Stimulated activated CD8-positive, alpha-beta memory T cell treated with anti-CD3 and anti-CD28 coated beads, Interleukin-15, amount 100 ng/mL, for 4 hours (primary cell): ENCODE data around the gene OR12D2.
"Not testable (repeated sequence)": the region's sequence is repeated elsewhere in the genome, so short reads cannot be mapped to it uniquely, and the experiment has no call there.

Experiments used
- DNase-seq, 2 donors: peaks; one replicate each; pipeline ENCODE4 v3.0.0-alpha.2; 2020; ENCODE audit warnings: low read depth in 2 of 2

Gene OR12D2, protein sequence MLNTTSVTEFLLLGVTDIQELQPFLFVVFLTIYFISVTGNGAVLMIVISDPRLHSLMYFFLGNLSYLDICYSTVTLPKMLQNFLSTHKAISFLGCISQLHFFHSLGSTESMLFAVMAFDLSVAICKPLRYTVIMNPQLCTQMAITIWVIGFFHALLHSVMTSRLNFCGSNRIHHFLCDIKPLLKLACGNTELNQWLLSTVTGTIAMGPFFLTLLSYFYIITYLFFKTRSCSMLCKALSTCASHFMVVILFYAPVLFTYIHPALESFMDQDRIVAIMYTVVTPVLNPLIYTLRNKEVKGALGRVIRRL

DNA sequence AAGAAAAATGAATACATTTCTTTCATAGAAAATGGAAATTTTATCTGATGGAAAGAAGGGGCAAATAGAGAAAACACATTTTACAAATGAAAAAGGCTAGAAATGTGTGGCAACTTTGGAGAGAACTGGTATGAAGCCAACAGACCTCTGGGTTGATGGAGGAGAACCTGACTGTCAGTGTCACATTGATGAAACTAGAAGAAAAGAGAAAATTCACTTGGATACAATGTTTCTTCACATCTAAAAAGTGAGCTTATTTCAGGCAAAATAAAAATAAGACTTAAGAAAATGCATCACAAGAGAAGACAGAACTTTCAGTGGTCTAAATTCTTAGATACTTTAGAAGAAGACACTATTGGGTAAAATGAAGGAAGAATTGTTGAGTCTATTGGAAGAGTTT lies at the start of gene OR12D2:
OR12D2 (plus strand) TSS at position 301 of the 400 bp plus-strand sequence. CDS start 1,069 bp downstream, outside the sequence.
- no peak for DNase-seq

DNA sequence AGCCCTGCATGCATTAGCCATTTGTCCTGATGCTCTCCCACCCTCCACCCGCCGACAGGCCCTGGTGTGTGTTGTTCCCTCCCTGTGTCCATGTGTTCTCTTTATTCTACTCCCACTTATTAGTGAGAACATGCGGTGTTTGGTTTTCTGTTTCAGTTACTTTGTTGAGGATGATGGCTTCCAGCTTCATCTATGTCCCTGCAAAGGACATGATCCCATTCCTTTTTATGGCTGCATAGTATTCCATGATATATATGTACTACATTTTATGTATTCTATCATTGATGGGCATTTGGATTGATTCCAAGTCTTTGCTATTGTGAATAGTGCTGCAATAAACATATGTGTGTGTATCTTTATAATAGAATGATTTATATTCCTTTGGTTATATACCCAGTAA lies 46.1 kb upstream of the OR12D2 start:
- DNase-seq, result not testable (repeated sequence)

DNA sequence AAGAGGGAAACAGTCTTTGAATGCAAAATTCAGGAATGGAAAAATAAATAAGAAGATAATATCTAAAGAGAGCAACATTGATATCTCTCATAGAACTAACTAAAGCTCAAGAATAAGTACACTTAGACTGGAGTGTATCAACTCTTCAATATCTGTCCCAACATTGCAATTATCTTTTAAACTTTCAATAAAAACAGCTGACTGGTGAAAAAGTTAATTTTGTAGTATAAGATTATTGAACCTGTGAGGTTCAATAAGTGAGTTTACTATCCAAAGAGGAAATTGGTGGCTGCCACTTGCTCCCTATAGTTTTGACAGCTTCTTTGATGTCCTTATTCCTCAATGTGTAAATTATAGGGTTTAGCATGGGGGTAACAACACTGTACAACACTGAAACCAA lies 40.5 kb upstream of the OR12D2 start:
- no peak for DNase-seq

DNA sequence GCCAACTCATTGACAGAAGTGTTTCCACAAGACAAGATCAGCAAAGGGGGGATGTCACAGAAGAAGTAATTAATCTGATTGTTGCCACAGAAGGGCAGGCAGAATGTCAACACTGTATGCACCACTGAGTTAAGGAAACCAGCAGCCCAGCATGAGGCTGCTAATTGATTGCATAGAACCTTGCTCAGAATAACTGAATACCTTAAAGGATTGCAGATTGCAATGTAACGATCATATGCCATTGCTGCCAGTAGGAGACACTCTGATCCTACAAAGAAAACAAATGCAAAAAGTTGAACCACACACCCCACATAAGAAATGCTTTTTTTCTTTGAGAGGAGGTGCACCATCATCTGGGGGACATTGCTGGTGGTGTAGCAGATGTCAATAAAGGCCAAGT lies 39.8 kb upstream of the OR12D2 start:
- DNase-seq, result no peak

DNA sequence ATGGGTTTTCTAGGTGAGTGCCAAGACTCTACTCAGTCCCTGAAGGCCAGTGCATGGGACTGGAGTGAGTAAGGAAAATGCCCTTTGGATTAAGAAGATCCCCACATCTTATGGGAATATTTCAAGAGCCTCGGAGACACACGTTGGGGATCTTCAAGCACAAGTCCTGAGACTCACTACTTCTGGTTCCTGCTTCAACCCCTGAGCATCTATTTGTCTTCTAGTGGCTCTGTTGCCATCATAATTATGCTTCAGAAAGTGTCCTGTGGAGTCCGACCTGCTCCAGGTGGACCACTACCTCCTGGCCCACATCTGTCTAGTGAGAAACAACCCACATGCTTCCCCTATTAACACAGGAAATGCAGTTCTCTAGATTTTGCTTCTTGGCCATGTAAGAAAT lies 26.7 kb upstream of the OR12D2 start, which contains the start of gene OR5V1:
OR5V1 (minus strand) TSS at position 101 of the 400 bp plus-strand sequence. CDS start 12,670 bp downstream, outside the sequence.
- DNase-seq, result no peak

DNA sequence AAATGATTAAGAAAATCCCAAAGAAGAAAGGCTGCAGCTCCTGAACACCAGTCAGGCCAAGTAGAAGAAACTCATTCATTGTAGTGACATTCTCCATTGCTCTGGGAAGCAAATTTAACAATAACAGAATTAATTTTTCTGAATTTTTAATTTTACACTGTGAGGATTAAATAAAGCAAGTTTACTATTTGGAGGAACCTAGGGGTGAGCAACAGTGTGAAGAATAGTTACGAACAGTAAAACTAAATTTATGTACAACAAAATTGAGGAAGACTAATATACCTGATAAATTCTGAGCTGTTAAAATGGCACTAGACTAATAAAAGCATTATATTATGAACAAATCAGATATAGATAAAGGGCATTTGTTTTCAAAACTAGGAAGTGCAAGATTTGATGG lies 20.2 kb upstream of the OR12D2 start, which contains the start of gene OR12D3:
OR12D3 (minus strand) TSS at position 101 of the 400 bp plus-strand sequence; CDS start at position 97, 4 bp downstream.
- DNase-seq, result no peak

DNA sequence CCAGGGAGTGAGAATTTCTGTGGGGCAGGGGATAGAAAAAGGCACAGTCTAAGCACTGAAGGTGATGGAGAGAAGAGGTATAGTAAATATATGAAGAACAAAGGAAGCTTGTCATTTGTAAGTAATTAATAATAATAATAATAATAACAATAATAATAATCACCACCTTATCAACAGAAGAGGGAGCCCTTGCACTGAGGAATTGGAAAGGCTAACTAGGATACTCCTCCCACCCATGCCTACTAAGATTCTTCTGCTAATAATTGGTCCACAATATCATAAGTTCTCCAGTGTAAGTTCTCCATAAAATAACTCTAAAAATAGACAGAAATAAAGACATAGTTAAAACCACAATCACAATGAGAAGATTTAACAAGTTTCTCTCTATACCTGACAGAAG lies 19.4 kb upstream of the OR12D2 start:
- no peak for DNase-seq

DNA sequence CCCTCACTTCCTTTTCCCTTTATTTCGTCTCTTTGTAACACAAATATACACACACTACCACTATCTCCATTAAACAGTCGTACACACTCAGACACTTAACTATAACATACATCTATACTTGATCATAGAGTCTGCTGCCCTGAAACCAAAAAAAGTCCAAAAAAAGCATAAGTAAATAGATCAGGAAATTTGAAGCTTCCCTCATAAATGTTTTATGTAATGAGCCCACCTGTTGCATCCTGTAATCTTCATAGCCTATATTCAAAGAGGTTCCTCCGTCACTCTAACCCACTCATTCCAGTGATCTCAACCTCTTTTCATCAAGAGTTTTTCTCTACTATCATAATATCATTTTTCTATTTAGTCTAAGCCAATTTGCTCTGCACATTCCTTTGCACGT lies 6.9 kb upstream of the OR12D2 start:
- no peak for DNase-seq

DNA sequence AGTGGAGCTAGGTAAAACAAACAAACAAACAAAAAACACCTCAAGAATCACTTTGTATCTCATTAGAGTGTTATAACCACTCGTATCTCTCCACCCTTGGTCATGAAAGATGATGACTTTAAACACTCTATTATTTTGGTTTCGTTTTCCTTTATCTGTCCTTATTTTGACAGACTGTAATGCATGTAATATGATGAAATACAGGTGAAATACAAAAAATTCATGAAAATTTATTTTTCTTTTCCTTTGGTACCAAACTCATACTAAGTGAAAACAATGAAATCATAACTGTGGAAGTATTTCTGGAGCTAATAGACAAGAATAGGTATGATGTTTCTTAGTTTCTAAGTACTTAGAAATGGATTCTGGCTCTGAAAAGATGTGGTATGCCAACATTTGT lies 4.1 kb downstream of the OR12D2 start:
- no peak for DNase-seq

DNA sequence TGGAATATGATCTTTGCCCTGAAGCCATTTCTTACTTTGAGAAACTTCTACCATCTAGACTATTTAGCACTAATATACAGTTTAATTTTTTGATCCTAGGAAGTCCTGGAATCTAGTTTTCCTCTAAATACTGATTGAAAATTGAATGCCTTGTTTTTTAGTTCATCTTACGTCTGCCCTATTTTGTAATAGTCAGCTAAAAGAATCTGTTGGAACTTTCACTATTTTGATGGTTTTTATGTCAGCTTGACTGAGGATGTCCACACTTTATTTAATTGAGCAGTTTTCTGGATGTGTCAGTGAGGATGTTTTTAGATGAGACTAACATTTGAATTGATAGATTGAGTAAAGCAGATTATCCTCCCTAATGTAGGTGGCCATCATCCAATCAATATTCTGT lies 8.4 kb downstream of the OR12D2 start:
- DNase-seq, result no peak

DNA sequence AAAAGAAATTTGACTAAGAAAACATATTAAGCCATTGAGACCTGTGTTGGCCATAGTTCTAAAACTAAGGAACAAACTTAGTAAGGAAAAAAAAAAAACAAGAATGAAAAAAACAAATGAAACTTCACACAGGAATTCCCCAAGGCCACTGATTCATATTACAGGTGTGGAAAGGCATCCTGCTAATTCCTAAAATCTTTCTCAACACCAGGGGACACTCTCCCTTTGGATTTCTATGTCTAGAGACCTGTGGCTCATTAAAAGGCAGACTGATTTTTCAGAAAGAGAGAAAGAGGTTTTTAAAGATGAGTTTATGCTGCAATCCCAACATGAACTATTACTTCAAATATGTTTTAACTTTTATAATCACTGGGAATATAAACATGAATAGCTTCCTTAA lies 19.2 kb downstream of the OR12D2 start, which contains the start of gene OR12D1:
OR12D1 (plus strand) TSS at position 341 of the 400 bp plus-strand sequence.
- no peak for DNase-seq

DNA sequence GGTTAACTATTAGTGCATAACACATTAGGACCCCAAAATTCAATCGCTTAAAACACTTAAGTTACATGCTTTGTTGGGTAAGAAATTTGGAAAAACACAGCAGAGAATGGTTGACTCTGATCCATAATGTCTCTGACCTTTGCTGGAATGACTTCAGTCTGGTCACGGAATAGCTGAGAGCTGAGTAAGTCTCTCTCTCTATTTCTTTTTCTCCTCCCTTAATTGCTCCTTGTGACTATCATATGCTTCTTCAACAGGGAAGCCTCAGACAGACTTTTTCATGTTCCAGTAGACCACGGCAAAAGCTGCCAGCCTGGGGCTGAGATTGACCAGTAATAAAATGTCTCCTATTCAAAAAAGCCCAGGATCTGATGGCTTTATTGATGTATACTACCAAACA lies 24.1 kb downstream of the OR12D2 start:
- DNase-seq, result no peak

DNA sequence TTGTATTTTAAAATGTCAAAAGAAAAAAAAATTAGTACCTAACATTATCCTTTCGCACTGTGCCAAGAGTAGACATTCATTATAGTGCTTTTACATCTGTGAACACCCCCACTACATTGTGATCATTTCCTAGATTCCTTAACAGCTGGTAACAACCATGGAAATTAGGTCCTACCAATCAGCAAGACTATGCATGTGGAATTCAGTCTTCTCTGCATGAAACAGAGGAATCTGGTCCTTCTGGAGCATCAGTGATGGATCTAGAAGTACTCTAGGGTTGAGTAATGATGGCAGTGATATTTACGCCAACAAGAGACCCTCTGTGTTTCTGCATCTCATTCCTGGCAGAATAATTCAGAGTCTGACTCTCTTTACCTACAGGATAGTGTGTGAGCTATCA lies 28.7 kb downstream of the OR12D2 start:
- no peak for DNase-seq

DNA sequence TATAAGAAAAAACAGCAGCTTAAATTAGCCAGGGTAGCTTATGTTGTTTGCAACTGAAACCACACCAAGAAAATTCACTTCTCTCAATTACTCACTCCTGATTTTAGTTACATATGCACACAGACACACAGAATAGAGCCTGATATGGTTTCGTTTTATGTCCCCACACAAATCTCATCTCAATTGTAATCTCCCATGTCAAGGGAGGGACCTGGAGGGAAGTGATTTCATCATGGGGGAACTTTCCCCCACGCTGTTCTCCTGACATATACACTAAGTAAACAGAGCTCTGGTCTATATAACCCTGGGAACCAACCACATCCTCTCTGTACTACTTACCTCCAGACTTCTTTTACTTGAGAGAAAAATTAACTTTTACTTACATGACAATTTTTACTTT lies 29.1 kb downstream of the OR12D2 start:
- no peak for DNase-seq

DNA sequence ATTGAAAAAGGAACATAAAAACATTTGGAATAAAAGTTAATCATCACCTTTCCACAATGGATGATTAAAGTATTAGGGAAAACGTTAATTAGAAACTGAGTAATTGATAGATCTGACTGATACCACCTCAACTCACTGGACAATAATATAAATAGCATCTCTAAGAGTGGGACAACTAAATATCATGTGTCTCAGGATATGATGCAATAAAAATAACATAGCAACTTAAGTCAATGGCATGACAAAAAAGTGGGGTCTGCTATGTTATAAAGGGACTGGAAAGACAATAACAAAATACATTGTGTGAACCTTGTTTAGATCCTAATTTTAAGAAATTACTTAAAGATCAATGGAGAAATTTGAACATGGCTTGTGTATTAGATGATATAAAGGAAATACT lies 29.6 kb downstream of the OR12D2 start:
- no peak for DNase-seq

DNA sequence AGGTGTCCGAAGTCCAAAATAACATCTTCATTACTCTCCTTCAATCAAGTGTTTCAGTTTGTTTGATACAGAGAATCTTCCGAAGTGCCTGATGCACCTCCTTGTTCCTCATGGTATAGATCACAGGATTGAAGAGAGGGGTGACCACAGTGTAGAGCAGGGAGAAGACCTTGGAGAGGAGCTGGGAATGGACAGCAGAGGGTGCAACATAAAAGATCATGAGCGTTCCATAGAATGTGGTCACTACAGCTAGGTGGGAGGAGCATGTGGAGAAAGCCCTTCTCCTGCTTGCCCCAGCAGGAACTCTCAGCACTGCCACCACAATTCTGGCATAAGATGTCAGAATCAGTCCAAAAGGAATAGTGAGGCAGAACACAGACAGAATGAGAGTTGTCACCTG lies 31.2 kb downstream of the OR12D2 start:
- no peak for DNase-seq

DNA sequence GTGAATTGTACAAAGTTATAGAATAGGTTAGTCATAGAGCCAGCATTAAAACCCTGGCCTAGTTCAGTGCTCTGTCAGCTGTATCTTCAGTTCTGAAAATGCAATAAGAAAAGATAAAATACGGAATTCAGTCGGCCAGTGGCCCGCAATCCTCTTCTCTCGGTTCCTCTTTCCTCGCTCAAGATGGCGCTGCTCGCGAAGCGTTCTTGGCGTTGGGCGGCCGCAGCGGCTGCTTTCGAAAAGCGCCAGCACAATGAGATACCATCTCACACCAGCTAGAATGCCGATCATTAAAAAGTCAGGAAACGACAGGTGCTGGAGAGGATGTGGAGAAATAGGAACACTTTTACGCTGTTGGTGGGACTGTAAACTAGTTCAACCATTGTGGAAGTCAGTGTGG lies 41.3 kb downstream of the OR12D2 start:
- not testable (repeated sequence) for DNase-seq

DNA sequence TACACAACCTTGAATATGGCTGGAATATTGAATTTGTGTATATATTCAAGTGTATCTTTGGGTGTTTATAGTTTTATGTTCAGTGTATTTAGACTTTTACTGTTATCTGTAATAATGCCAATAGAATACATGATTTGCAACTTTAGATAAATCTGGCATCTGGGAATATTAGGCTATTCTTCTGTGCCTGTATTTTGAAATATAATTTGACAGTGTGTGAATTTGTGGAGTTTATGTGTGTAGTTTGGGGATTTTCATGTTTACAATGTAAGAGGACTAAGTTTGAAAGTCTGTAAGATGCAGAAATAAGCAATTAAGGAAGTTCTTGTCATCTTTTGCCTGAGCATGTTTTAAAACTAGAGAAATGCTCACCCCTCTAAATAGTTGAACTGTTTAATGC lies 43.6 kb downstream of the OR12D2 start, which contains the start of gene OR10C1:
OR10C1 (plus strand) TSS at position 301 of the 400 bp plus-strand sequence. CDS start 710 bp downstream, outside the sequence.
- DNase-seq, result no peak

DNA sequence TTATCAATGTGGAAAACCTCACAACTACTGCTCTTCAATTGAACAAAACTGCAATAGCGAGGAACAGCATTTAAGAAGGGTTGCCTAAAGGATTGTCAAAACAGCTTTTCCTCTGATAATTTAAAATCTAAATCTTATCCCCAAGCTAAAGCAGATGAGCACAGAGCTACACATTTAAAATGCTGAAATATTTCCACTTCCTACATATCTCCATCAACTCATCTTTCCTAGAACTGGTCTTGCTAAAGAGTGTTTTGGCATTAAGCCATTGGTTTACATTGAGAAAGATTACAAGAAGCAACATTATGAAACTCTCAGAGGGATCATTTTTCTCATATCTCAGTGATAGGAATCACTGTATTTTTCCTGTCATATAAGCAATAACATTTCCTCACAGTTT lies 47.3 kb downstream of the OR12D2 start:
- DNase-seq, result no peak

DNA sequence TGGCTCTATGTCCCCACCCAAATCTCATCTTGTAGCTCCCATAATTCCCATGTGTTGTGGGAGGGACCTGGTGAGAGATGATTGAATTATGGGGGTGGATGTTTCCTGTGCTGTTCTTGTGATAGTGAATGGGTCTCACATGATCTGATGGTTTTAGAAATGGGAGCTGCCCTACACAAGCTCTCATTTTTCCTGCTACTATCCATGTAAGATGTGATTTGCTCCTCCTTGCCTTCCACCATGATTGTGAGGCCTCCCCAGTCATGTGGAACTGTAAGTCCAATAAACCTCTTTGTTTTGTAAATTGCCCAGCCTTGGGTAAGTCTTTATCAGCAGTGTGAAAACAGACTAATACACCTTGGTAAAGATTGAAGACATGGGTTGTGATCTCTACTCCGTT lies 48.6 kb downstream of the OR12D2 start:
- DNase-seq, result not testable (repeated sequence)
